HG03108 (cell line): ENCODE data around the gene FKBP1B.
"Not testable (repeated sequence)": the region's sequence is repeated elsewhere in the genome, so short reads cannot be mapped to it uniquely, and the experiment has no call there.

Source experiments
- ATAC-seq: cut with Tn5 transposase; IDR thresholded peaks from one replicate; pipeline ENCODE4 v1.9.1; 2021; ENCODE audit warnings: moderate library complexity; ENCODE audit not compliant: unreplicated experiment

FKBP1B gene

DNA sequence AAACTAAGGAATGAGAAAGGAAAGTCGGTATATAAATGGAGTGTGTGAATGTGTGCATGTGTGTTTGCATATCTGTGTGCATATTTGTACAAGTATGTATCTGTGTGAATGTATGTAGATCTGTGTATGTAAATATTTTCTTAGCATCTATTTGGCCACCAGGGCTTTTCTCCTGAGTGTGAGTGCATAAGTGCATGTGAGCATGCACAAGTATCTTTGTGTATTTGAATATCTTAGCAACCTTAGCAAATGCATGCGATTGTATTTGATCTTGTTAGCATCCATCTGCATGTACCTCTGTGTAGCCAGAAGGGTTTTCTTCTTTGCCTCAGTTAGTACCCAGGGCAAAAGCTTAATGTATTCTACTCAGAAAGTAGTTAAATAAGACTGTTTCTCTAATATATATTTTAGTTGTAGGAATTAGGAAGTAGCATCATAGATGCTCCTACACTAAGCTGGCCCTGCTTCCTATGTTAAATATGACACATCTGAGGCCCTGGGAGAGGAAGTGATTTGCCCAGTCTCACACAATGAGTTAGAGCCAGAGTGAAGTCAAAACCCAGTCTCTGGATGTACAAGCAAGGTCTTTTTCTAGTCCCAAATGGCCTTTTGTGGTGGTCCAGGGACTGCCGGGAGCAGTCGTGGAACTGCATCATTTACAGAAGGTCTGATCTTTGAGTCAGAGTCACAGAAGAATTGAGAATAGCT, 9.2 kb downstream of the FKBP1B start:
- no peak for ATAC-seq

DNA sequence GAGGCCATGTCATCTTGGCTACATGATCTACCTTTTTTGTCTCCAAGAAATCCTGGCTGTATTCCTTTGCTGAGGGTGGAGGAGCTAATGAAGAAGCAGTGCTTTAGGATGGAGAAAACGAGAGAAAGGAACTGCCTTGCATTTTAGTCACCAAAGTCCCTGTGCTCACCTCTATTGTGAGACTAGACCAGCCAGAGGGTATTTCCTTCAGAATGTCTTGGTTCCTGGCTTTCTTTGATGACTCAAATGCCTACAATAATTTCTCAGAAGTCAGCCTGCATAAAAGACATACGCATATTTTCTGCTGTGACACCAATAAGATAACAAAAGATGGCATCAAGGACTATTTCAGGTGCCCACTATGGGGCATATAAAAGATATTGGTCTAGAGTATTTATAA, 15.8 kb downstream of the FKBP1B start:
- no peak for ATAC-seq

DNA sequence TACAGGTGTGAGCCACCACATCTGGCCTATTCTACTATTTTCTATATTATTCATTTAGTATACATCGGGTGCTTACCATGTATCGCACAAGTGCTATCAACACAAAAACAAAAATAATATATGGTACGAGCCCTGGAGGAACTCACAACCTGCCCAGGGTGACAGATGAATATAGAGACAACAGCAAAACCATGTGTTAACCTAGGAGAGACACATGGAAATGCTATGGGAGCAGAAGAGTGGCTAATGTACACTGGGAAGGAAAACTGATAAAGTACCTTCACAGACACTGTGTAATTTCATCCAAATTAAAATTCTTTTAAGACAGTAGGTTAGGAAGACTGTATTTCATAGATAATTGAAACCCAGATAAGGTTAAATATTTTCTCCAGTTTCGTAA, 22.7 kb downstream of the FKBP1B start:
- ATAC-seq = no peak

DNA sequence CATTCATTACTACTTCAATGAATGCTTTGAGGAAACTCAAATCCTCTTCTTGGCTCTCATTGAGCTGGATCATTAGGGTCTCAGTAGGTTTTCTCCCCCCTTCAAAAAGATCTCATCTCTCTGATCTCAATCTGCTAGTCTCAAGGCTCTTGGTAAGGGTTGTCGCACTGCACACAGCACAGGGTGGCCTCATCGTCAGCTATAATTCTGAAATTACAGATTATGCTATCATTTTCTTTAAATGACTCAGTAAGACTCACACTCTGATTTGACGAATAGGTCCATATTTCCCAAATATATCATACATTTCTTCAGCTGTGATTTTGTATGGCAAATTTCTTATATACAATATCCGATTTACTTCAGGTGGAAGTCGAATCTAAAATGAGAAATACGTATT, 24.3 kb downstream of the FKBP1B start:
- no peak for ATAC-seq

DNA sequence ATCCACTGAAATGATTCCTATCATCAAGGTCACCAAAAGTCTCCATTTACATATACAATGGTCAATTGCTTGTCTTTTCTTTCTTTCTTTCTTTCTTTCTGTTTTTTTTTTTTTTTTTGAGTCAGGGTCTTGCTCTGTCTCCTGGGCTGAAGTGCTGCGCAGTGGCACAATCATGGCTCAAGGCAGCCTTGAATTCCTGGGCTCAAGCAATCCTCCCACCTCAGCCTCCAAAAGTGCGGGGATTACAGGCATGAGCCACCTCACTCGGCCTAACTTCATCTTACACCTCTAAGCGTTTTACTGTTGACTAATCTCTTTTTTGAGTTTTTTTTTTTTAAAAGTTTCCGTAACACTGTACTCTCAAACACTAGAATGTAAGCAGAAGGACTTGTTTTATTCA, 25.7 kb downstream of the FKBP1B start:
- ATAC-seq = no peak

DNA sequence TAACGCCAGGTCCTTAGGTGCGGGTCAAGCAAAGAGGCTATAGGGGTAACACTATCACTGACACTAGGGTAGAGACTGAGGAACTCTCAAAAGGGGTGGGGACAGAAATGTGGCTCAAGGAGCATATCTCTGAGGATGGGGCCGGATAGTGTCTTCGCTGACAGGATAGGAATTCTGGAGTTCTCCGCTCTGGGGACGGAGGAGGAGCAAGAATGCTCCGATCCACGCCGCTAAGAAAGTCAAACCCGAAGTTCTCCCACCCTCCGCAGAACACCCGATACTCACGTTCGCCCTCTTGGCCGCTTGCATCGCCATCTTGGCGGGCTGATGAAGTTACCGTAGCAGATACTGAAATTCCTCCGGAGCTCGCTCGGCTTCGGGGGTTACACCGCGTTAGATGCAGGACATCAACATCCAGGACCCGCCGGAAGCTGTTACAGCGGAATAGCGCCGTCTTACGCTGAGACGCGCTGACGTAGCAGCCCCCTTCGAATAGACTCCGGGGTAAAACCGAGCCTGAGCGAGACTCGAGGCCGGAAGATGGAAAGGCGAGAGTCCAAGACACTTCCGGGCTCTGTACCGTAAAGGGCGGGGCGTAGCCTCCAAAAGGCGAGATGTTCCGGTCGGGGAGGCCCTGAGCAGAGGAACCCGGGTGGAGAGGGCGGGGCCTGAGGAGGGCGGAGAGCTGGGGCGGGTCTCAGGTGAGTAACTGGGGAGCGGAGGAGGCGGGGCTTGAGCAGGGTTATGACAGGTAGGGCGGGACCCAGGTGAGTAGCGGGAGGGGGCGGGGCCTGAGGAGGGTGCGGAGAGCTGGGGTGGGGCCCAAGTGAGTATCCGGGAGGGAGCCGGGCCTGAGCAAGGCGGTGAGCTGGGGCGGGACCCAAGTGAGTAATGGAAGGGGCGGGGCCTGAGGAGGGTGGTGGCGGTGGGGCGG, 26.6 kb downstream of the FKBP1B start, which contains the start of gene SF3B6:
Gene SF3B6 (minus strand): TSS at position 412 of the 934 bp plus-strand sequence. CDS start 97 bp downstream, at position 315.
- ATAC-seq = peak; percentile 95

DNA sequence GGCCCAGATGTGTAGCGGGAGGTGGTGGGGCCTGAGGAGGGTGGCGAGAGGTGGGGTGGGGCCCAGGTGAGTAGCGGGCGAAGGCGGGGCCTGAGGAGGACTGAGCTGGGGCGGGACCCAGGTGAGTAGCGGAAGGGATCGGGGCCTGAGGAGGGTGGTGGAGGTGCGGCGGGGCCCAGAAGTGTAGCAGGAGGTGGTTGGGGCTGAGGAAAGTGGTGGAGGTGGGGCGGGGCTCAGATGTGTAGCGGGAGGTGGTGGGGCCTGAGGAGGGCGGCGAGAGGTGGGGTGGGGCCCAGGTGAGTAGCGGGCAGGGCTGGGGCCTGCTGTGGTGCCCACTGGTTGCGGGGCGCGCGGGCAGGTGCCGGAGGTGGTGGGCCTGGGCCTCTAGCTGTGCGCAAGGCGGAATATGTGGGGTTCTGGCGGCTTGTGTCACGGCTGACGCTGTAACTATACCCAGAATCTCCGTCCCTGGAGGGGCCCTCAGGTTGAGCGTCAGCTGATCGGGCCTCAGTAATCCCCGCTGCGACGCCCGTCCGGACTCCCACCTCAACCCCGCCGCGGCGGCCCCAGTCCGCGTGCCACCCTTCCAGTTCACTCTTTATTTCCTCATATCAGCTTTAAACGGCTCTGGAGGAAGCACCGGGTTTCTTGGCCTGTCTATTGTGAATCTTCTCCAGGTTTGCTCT, 27.5 kb downstream of the FKBP1B start:
- ATAC-seq = peak; percentile 3

DNA sequence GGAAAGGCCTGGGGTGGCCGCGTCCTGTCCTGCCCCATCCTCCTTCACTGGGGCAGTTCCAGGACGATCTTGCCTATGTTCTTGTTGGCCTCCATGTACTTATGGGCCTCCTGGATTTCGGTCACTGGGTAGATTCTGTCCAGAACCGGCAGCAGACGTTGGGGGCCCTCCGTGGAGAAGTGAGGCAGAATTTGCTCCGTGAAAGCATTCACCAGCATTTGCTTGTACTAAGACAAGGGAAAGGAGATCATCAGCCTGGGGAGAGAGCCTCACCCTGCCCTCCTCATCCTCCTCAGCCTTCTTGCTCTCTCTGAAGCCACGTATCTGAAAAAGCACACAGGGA, 28.0 kb downstream of the FKBP1B start:
- no peak for ATAC-seq

DNA sequence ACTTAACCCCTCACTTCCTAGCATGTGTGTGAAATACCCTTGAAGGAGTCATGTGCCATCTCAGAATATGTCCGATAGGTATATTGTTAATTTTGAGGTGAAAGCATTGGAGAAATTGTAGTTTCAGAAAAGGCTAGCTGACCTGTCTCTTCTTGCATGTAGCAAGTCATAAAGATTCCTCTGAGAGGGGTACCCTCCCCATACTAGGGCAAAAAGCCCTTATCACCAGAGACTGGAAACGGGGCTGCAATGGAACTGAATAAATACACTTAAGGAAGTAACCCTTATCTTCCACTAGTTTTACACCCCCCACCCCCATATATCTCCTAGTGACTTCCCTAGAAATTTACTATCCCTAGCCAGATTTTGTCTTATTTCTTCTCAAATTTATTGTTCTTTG, 28.3 kb downstream of the FKBP1B start:
- ATAC-seq = no peak

DNA sequence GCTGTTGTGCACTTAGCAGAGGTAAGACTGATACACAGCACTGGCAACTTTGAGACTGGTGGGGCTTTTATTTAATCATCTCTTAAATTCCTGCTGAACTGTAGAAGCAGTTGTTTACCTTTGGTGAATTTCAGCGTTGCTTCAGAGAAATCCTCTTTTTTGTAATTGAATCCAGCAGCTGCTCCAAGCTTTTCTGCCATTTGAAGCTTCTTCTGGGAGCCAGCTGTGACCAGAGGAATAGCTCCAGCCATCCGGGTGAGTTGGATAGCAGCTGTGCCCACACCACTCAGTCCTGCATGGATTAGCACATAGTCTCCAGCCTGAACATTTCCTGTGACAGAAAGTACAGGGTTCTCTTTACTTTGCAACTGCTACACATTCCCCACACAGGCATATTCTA, 31.2 kb downstream of the FKBP1B start:
- ATAC-seq = no peak

DNA sequence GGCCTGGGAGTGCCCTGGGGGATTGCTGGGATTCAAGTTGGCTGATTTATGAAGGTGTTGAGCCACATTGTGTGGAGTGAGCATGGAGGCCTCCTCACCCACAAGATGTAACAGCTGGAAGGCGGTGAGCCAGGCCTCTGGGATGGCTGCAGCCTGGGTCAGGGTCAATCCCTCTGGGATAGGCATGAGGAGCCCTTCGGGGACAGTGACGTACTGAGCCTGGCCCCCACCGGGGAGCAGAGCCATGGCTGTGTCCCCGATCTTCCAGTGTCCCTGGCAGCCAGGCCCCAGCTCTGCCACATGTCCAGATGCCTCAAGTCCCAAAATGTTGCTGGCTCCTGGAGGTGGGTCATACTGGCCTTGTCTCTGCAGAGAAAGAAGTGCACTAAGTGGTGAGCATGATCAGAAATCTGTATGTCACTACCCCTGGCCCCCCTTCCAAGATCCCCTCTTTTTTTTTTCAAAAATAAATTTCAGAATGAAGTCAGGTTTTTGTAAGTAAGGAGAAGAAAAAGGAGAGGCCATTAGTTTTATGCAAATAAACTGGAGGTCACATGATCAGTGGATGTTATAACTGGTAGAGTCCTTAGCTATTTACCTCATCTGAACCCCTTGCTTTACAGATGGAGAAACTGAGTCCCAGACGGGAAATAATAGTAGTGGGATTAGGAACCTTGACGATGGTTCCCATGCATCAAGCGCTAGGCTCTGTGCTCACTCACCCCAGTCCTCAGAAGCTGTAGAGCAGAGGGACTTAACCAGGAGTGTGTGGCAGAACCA, 33.4 kb downstream of the FKBP1B start:
- no peak for ATAC-seq

DNA sequence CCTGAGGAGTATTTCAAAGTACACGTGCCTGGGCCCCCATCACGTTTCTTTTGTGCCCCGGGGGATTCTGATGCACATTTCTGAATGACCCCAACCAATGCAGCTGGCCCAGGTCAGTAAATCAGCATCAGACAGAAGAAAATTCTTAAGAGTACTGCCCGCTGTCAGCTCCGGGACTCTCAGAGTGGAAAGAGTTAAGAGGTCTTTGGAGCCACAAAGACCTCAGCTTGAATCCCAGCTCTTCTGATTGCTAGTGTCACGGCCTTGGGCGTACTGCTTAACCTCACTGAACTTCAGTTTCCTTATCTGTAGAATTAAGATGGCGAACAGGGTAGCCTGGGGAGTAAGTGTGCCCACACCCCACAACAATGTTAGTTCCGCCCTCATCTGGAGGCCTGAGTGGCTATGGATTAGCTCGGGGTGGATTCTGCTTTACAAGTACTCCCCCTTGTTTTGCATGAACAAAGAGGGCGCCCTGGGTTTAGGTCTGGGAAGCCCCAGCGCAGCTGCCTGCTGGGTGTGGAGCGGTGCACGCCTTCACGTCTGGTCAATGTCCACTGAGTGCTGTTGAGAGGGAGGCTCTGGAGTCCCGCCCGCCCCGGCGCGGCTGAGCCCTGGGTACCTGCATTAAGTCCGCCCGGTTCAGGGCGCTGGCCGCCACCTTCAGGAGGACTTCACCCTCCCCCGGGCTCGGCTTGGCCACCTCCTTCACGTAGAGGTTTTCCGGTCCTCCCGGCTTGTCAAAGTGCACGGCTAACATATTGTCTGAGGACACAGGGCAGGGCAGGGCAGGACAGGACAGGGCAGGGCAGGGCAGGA, 34.2 kb downstream of the FKBP1B start:
- ATAC-seq = peak; percentile 68

DNA sequence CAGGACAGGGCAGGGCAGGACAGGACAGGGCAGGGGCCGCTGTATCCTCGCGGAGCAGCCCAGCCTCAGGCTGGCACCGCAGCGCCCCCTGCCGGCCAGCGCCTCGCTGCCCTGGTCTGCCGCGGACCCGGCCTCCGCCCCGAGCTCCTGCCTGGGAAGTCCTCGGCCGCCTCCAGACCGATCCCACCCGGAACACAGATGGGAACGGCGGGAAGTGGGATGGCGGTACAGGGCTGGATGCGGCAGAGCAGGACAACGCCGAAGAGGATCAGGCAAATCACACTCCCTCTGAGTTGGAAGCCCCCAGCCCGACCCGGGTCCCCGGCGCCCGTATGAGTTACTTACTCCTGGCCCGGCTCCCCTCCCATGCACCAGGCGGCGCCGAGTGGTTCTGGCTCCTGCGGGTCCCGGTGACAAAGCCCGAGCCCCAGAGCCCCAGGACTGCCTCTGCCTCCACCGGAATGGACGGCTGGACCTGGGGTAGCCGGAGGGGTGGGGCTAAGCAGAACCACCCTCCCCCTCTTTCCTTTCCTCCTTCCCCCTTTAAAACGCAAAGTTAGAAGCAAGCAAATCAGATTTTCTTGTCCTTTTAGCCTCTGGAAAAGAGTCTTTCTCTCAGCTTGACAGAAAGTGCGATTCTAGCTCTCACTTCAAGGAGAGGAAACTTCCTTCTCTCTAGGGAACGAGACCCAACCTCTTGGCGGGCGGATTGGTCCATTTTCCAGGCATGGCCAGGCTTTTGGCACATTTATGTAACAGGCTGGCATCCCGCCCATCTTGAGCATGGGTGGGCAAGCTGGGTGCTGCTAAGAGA, 35.1 kb downstream of the FKBP1B start, which contains the start of gene TP53I3:
Gene TP53I3 (minus strand): TSS at position 449 of the 814 bp plus-strand sequence. CDS start 508 bp downstream, outside the sequence.
- peak; percentile 66 for ATAC-seq

DNA sequence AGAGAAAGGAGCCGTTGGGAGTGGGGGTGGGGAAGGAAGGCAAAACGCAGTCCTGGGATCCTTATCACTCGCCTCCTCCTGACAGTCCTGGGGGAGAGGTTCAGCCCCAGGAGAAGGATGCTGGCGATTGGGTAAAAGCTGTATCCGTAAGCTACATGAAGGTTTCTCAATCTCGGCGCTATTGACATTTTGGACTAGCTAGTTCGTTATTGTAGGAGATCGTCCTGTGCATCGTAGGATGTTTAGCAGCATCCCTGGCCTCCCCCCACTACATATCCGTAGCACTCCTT, 35.6 kb downstream of the FKBP1B start:
- no peak for ATAC-seq

DNA sequence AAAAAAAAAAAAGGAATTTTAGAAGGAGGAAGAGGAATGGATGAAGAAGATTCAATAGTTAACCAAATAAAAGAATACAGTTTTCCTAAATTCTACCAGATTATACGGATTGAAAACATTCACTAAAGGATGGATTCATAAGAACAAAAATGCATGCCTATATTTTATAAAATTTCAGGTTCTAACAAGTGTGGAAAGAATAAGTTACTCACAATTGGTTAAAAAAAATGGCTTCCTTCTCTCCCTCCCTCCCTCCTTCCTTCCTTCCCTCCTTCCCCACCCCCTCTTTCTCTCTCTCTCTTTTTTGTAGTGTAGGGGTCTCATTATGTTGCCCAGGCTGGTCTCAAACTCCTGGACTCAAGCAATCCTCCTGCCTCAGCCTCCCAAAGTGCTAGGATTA, 36.7 kb downstream of the FKBP1B start:
- no peak for ATAC-seq

DNA sequence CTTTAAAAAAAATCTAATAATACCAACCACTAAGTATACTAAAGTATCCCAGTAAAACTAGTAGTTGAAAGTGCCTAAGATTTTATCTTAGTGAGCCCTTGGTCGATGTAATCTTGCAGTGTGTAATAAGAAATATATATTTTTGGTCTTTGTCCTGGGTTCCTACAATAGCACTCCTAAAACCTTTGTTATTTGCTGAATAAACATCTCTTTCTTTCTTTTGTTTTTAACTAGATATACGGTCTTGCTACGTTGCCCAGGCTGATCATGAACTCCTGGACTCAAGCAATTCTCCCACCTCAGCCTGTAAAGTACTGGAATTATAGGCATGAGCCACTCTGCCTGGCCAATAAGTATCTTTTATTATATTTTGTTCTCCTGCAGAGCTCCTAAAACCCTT, 37.5 kb downstream of the FKBP1B start:
- no peak for ATAC-seq

DNA sequence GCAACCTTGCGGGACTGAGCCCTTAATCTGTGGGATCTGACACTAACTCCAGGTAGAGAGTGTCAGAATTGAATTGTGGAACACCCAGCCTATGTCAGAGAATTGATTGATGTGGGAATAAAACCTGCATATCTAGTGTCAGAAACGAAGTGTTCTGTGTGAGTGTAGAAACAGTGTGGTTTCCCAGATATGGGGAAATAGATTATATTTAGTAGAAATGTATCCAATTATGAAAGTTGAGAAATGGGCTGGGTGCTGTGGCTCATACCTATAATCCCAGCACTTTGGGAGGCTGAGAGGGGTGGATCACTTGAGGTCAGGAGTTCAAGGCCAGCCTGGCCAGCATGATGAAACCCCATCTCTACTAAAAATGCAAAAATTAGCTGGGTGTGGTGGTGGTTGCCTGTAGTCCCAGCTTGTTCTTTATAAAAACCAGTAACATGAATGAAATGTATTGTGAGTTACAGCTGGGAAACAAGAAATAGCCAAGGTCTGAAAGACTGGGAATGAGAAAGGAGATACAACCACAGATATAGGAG, 39.3 kb downstream of the FKBP1B start:
- ATAC-seq = no peak

DNA sequence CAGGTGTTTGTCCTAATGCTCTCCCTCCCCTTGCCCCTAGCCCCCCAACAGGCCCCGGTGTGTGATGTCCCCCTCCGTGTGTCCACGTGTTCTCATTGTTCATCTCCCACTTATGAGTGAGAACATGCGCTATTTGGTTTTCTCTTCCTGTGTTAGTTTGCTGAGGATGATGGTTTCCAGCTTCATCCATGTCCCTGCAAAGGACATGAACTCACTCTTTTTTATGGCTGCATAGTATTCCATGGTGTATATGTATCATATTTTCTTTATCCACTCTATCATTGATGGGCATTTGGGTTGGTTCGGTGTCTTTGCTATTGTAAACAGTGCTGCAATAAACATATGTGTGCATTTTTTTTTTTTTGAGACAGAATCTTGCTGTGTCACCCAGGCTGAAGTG, 43.7 kb downstream of the FKBP1B start:
- ATAC-seq = not testable (repeated sequence)

DNA sequence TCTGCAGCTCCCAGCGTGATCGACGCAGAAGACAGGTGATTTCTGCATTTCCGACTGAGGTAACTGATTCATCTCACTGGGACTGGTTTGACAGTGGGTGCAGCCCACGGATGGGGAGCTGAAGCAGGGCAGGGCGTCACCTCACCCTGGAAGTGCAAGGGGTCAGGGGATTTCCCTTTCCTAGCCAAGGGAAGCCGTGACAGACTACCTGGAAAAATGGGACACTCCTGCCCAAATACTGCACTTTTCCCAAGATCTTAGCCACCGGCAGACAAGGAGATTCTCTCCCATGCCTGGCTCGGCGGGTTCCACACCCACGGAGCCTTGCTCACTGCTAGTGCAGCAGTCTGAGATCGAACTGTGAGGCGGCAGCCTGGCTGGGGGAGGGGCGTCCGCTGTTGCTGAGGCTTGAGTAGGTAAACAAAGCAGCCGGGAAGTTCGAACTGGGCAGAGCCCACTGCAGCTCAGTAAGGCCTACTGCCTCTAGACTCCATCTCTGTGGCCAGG, 45.7 kb downstream of the FKBP1B start:
- not testable (repeated sequence) for ATAC-seq
